GM18868 (cell line): ENCODE data around the gene RSPRY1.

Experiments
- ATAC-seq: cut with Tn5 transposase; IDR thresholded peaks from one replicate; pipeline ENCODE4 v1.9.1; 2021; ENCODE audit warnings: mild to moderate bottlenecking, moderate library complexity; ENCODE audit not compliant: unreplicated experiment

Gene RSPRY1

DNA sequence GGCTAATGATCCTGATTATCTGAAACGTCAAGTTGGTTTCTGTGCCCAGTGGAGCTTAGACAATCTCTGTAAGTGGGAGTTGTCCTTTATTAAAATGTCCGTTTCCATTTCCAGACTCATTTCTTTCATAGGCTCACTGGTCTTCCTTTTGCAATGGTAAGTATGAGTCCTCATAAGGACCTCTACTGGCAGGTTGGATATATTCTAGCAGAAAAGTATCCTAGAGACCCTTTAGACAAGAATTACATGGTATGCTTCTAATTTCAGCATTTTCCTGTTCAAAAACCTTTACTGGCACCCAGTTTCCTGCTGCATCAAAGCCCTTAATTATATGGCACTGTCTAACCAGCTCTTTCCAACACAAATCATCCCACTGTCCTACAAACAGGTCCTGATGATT is 30.8 kb downstream of the RSPRY1 start:
- no peak for ATAC-seq

DNA sequence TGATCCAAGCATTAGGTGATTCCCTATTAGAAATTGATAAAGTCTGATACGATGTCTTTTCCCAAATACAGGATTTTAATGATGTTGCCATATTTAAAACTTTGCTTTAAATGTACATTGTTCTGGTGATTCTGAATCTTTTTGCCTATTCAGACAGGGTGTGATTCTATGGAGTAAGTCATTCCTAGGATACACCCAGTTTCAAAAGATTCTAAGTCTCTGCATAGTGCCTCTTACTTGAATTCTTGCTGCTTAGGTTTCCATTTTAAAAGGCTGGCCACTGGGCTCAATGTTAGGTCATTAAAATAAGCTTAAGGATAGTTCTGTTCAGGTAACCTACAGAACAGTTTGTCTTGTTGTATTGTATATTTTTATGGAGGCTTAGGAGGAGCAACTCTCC is 36.9 kb downstream of the RSPRY1 start:
- ATAC-seq: no peak

DNA sequence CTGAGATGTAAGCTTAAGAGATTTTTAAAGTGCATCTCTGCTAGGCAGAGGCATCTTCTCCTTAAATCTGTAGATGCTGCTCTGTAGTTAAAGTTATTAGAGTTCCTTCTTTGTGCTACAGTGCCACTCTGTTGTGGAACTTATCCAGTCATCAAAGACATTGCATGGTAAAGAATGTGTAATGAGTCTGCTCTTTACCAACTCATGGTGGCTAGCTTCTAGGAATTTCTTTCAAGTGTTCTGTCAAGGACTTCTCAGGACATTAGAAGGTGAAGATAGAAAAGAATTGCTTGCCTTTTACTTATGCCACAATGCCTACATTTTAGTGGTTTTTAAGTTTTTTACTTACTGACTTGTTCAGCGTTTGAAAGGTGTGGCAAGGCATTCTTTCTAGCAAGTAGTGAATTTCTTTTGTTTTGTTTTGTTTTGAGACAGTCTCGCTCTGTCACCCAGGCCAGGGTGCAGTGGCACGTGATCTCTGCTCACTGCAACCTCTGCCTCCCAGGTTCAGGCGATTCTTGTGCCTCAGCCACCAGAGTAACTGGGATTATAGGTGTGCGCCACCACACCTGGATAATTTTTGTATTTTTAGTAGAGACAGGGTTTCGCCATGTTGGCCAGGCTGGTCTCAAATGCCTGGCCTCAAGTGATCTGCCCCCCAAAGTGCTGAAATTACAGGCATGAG is 38.7 kb downstream of the RSPRY1 start:
- ATAC-seq: no peak

DNA sequence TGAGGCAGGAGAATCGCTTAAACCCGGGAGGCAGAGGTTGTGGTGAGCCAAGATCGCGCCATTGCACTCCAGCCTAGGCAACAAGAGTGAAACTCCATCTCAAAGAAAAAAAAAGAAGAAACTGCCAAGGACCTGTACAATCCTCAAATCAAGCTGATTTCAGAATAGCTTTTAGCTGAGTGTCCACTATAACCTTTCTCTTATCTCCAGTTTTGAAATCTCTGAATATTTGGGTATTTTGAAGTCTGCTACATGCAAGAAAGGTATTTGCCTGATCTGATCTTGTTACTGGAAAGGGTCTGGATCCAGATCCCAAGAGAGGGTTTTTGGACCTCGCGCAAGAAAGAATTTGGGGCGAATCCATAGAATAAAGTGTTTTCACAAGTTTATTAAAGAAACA is 39.8 kb downstream of the RSPRY1 start:
- ATAC-seq: no peak

DNA sequence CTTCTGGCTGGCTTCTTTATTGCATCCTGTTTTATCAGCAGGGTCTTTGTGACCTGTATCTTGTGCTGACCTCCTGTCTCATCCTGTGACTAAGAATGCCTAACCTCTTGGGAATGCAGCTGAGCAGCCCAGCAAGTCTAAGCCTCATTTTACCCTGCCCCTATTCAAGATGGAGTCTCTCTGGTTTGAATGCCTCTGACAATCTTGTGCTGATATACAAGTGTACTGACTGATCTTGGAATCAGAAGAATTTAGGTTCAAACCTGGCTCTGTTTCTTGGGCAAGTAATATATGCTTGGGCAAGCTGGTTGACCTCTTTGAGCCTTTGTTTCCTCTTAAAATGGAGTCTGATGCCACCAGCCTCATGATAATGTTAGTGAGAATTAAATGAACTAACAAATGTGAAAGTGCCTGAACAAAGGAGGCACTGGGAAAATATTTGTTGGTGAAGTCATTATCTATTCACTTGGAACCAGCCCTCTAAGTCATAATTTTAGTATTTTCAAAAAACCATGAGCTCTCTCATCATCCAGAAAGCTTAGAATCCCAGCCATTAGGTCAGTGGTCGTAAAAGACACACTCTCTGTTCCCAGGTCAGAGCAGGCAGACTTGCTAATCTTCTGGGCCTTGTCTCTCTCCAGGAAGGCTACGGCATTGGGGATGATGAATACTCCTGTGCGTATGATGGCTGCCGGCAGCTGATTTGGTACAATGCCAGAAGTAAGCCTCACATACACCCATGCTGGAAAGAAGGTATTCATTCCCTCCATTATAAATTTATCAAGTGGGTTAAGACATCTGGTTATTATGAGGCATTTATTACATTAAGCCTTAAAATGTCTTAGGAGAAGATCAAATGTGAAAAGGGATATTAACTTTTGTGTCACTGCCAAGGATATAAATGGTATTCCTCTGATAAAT is 40.8 kb downstream of the RSPRY1 start:
- ATAC-seq: no peak

DNA sequence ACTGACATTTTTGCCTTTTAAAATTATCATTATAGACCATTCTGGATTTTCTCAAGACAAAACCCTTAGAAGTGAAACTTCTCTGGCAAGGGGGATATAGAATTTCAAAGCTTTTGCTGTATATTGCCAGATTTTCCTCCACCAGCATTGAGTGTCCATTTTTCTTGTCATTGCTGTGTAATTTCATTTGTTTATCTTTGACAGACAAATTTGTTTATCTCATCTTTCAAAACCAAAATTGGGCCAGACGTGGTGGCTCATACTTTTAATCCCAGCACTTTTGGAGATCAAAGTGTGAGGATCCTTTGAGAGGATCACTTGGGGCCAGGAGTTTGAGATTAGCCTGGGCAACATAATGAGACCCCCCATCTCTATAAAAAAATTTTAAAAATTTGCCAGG is 43.0 kb downstream of the RSPRY1 start:
- ATAC-seq: no peak

DNA sequence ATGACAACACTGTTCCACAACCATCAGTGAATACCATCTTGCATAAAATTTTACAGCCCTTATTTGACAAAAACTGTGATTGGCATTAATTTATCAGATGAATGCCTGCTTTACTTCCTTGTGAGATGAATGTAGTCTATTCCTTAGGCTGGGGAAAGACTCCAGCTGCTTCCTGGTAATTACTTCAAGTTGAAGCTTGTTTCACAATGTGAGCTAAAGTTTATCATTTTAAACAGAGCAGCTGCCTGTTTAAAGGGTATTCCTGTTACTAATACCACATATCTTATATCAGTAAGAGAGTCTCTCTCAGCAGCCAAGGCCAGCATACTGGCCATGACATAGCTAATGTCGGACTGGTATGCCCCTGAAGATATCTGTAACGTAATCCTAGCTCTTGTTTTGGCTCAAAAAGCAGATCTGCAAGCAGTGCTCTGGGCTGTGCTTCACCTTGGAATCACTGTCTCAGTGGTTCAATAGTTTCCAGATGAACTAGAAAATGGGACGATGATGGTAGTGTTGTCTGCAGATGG is 45.8 kb downstream of the RSPRY1 start:
- no peak for ATAC-seq

DNA sequence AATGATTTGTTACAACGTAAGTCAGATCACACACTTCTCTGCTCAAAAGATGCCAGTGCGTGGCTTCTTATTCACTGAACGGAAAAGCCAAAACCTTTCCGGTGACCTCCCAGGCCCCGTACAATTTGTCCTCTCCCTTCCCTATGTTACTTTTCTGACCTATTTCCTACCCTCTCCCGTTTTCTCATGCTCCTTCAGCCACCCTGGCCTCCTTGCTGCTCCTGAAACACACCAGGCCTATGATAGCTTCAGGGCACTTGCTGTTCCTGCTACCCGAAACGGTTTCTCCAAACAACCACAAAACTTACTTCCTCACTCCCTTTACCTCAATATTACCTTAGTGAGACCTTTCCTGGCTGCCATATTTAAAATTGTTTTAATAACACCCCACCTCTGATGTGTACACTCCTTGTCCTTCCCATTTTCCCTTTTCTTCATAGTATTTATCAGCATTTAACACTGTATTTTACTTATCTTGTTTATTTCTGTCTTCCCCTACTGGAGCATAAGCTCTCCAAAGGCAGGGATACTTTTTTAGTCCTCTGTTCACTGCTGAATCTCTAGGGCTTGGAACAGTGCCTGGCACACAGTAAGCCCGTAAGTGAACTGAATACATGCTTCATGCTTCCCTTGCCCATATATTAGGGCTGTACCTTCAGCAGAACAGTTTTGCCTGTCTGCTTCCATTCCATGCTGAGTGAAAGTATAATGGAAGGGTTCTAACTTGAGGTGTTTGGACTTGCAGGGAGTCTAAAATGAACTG is 48.0 kb downstream of the RSPRY1 start:
- no peak for ATAC-seq

DNA sequence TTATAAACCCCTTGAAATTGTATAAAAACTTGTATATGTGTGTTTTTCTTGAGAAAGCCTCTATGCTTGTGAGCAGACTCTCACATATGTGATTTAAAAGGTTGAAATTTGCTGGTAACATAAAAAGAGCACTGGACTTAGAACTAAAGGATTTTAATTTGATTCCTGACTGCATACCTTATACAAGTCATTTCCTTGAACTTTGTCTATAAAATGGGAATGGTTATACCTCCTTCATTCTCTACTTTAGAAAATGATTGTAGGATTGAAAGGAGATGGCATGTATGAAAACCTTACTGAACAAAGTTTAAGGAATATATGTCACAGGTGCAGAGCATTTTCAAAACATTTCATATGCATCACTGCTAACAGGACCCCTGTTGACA is 48.6 kb downstream of the RSPRY1 start:
- ATAC-seq: no peak

DNA sequence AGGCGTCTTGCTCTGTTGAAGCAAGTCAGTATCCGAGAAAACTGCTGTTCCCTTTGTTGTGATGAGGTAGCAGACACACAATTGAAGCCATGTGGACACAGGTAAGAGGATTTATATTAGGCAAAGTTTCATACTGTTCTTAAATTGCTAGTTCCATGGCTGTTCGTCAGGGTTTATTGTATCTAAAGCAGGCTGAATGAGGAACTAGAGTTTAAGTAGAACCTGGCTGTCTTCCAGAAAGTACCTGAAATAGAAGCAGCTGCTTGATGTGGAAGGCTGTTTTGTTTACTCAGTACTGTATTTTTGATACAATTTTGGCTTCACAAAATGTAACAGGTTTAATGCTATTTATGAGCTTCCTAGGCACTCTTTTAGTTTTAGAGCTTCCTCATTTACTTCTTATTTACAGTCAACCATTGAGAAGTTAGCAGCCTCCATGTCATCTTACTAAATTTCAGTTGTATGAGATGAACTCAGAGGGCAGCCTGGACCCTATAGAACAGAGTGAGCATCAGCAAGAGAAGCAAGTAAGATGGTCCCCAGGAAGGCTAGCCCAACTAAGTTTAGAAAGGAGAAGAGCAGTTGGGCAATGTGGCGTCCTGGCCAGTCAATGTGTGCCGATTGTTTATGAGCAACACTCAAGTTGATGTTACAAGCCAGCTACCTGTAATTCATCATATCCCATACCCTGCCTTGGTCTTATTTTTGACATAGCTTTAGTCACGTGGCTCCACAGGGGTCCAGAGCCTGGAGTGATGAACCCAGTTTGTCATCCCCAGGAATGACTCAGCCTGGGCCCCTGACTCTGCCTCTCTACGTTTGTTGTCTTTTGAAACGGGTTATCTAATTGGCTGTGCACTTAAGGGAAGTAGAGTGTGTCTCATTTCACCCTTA is 49.2 kb downstream of the RSPRY1 start:
- peak; percentile 71 for ATAC-seq

DNA sequence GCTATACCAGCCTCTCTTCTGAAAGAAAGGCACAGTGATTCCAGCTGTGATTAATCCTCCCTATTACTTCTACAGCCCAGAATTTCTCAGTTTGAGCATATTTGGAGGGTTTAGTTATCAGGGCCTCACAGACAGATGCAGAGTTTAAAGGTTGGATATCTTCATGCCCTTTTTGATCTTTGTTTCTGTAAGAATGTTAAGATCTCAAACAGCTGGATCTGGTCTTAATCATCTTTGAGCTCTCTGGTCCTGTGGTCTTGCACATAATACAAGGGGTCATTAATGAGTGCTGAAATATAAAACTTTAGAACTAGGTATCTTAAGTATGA is 49.9 kb downstream of the RSPRY1 start:
- ATAC-seq: no peak

DNA sequence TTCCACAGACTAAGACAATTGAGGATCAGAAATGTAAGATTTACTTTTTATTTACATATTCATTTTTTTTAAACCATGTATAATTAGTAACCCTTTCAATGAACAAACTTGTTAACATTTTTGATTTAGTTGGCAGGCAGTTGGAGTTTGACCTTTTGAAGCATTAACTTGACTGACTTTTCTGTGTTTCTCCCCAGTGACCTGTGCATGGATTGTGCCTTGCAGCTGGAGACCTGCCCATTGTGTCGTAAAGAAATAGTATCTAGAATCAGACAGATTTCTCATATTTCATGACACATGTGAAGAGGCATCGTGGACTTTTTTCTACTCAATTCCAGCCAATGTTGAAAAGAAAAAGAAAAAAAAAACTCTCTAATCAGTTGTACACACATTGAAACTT is 52.6 kb downstream of the RSPRY1 start:
- no peak for ATAC-seq

DNA sequence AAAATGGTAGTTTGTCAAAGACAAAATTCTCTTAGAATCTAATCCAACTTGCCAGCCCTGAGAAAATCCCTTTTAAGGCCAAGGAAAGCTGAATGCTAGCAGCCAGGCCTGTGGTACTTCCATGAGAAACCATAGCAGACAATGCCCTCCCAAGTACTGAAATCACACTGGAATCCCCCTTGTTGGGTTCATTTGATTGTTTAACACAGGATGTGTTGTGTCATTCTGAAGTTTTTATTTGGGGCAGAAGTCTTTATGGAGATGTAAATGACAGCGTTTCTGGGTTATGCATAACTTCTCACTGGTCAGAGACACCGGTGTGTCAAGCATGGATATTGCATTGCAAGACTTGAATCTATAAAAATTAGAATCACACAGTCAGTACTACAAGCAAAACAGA is 53.0 kb downstream of the RSPRY1 start:
- ATAC-seq: no peak

DNA sequence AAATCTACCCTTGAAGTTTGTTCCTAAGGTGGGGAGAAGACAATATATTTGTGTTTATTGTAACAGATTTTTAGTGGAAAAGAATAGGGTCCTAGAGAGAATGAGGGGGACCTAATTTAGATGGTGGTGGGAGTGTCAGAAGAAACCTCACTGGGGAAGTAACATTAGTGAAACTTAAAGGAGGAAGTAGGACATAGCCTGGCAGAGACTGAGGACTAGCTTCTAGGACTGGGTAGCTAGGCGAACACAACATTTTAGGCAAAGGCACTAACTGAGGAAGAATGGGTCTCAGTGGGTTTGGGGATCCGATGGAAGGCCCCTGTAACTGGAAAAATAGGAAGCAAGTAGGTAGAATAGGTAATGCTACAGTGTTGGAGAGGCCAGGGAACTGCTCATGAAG is 54.7 kb downstream of the RSPRY1 start:
- peak; percentile 33 for ATAC-seq

DNA sequence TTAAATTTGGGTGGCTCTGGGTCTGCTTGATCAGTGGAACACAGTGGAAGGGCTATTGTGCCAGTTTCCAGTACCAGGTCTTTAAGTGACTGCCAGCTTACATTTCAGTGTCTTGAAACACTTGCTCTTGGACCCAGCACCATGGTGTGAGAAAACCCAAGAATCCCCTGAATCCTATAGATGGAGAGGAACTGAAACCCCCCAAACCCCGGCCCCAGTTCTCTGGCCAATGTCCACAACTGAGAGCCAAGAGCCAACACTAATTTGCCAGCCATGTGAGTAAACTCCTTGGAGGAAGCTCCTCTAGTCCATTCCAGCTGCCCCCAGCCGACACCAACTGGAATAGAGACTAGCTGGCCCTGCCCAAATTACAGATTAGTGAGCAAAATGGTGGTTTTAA is 56.5 kb downstream of the RSPRY1 start:
- no peak for ATAC-seq

DNA sequence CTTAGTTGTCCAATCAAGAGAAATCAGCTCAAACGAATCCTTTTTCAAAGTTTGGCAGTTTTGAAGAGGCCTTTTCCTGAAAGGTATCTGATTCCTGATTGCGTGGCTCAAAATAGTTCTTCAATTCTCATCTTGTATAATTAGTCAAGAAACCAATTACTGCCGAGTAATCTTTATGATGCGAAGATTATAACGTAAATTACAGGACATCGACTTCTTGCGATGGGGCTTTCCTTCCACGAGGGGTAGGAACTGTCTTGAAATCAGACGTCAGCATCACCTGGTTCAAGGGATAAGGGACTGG is 58.3 kb downstream of the RSPRY1 start:
- ATAC-seq: peak; percentile 30

DNA sequence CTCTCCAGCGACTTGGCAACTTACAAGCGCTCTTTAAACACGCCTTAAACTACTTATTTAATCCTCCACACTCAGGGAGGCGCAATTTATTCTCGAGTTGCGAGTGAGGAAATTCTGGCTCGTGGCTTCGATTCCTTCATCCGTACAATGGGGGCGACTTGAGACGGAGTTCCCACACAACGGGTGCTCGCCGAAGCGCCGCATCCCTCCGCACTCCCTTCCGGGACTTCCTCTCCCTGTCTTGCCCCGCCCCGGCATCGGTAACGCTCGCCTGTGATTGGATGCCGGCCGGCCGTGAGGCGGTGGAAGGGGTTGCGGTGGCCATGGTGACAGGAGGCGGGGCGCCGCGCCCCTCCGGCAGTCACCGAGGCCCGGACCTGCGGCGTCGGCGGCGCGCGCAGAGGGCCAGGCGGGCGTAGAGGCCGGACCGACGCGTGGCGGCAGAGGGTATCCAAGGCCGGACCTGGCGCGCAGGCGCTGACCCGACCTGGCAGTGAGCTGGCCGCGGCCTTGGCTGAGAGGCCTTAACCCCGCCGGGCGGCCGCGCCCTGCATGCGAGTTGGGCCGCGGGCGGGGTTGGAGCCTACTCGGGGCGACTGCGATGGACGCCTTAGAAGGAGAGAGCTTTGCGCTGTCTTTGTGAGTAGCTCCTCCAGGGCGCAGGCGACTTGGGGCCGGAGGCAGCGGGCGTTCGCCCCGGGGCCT is 58.8 kb downstream of the RSPRY1 start, which contains the start of gene ARL2BP:
Gene ARL2BP (plus strand): TSS at position 493 of the 705 bp plus-strand sequence. CDS start 109 bp downstream, at position 602.
- ATAC-seq: peak; percentile 92

DNA sequence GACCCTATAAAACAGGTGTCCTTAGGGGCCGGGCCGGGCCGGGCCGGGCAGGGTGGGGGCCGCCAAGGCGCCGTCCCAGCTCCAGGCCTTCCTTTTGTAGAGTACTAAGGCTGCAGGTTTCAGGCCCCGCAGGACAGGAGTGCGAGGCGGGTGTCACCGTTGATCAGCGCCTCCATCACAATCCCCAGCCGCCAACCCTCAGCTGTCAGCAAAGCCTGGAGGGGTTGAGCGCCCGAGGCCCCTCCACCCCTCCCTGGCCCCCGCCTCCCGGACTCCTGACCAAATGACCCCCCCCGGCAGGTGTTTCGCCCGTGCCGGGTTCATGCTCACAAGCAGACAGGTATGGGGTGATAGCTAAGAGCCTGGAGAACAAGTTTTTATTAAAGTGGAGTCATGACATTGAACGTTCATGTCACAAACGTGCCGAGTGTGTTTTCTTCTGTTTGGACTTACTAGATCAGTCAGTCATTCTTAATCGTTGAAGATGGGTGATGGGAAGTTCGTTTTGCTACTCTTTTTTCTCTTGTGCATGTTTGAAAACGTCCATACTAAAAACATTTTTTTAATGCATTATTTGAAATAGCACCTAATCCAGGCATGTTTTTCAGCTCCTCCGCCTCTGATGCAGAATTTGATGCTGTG is 59.5 kb downstream of the RSPRY1 start:
- ATAC-seq: peak; percentile 18

DNA sequence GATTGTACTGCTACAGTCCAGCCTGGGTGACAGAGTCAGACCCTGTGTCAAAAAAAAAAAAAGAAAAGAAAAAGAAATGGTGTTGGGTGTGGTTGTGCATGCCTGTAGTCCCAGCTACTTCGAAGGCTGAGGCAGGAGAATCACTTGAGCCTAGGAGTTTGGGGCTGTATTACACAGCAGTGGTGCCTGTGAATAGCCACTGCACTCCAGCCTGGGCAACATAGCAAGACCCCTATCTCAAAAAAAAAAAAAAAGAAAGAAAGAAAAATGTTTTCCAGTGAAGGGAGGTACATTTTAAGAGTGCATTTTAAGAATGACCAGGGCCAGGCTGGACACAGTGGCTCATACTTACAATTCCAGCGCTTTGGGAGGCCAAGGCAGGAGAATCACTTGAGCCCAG is 65.2 kb downstream of the RSPRY1 start:
- ATAC-seq: no peak
